ENCODE measurements around the gene ADAMTS13. TPM values are rescaled to one million over a fixed set of nuclear protein-coding genes. Genes with fewer than 3 reads are reported as not detected.

ADAMTS13 gene
- total RNA-seq, 4 donors from 2014 or later: 1.1 to 2.7 (median 1.8) TPM

GRCh38 chr9:133383438-133383837 lies 38.7 kb upstream of the ADAMTS13 start:
- no peak overlapping the region for H3K4me3 ChIP-seq (ENCODE audit: low read depth, poor library complexity, severe bottlenecking)
- intact Hi-C loops (cut with DNase I; ENCODE audit: low total_unique reads): no loop called here
- TF ChIP-seq, protein P1, sequence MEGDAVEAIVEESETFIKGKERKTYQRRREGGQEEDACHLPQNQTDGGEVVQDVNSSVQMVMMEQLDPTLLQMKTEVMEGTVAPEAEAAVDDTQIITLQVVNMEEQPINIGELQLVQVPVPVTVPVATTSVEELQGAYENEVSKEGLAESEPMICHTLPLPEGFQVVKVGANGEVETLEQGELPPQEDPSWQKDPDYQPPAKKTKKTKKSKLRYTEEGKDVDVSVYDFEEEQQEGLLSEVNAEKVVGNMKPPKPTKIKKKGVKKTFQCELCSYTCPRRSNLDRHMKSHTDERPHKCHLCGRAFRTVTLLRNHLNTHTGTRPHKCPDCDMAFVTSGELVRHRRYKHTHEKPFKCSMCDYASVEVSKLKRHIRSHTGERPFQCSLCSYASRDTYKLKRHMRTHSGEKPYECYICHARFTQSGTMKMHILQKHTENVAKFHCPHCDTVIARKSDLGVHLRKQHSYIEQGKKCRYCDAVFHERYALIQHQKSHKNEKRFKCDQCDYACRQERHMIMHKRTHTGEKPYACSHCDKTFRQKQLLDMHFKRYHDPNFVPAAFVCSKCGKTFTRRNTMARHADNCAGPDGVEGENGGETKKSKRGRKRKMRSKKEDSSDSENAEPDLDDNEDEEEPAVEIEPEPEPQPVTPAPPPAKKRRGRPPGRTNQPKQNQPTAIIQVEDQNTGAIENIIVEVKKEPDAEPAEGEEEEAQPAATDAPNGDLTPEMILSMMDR (IDR thresholded peaks at IDR 0.05): peak in 1 of 3 donors; percentile 33
- no peak for TF ChIP-seq POLR2A (IDR thresholded peaks at IDR 0.05)
- no peak for DNase-seq (ENCODE audit: low spot score in 2 of 2)
- WGBS, 2 donors: 91 to 95% methylated on average over 3 of the region's 3 CpGs

GRCh38 chr9:133384736-133385321 lies 37.3 kb upstream of the ADAMTS13 start:
- H3K4me3 ChIP-seq (ENCODE audit: low read depth, poor library complexity, severe bottlenecking): no peak overlapping the region
- no peak for TF ChIP-seq POLR2A (IDR thresholded peaks at IDR 0.05)
- TF ChIP-seq, protein P1 (IDR thresholded peaks at IDR 0.05): no peak
- intact Hi-C loops (cut with DNase I; ENCODE audit: low total_unique reads): no loop called here
- WGBS, 2 donors: 90 to 92% methylated on average over 17 of the region's 17 CpGs
- DNase-seq (ENCODE audit: low spot score in 2 of 2): no peak

DNA sequence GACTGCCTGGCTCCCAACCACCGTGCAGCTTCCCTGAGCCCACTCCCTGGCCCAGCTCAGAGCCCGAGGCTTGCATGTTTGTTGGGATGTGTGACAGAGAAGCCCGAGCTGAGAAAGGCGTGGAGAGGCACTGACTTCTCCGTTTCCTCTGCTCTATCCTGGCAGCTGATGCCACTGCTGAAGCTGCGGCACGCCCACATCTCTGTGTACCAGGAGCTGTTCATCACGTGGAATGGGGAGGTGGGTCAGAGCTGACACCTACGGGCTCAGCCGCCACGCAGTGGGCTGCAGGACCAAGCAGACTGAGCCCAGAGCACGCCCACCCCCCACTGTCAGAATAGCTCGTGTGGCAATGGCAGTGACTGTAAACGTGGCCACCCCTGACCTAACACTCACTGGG lies 36.7 kb upstream of the ADAMTS13 start:
- no peak for DNase-seq (ENCODE audit: low spot score in 2 of 2)
- no peak overlapping the region for H3K4me3 ChIP-seq (ENCODE audit: low read depth, poor library complexity, severe bottlenecking)
- 76 to 78% methylated on average over 7 to 14 of the region's 14 CpGs for WGBS, 2 donors
- TF ChIP-seq, protein P1 (IDR thresholded peaks at IDR 0.05): no peak
- intact Hi-C loops (cut with DNase I; ENCODE audit: low total_unique reads): no loop called here

DNA sequence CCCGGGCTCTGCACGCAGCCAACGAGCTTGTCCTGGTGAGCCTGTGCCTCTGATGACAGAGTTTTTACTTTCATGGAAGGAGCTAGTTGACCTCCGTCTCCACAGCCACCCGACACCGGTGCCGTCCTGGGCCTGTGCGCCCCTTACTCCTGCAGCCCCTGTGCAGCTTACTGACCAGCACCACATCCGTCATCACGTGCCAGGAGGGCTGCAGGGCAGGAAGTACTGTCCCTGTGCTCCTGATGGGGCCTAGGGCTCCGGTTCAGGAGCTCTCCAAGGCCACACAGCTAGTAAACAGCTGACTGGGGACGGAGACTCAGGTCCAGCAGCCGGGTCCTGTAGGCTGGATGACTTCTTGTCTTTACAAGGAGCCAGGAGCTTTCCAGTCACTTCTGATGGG lies 35.8 kb upstream of the ADAMTS13 start:
- intact Hi-C loops (cut with DNase I; ENCODE audit: low total_unique reads): no loop called here

GRCh38 chr9:133387680-133388079 lies 34.5 kb upstream of the ADAMTS13 start:
- DNase-seq (ENCODE audit: low spot score in 2 of 2): no peak
- TF ChIP-seq POLR2A (IDR thresholded peaks at IDR 0.05): no peak
- TF ChIP-seq, protein P1 (IDR thresholded peaks at IDR 0.05): no peak
- 55 to 64% methylated on average over 9 of the region's 9 CpGs for WGBS, 2 donors
- intact Hi-C loops (cut with DNase I; ENCODE audit: low total_unique reads): no loop called here
- H3K4me3 ChIP-seq (ENCODE audit: low read depth, poor library complexity, severe bottlenecking): no peak overlapping the region

More for the DNA sequence above, 35.8 kb upstream of the ADAMTS13 start:
- TF ChIP-seq, protein P1 (IDR thresholded peaks at IDR 0.05): no peak
- no peak for TF ChIP-seq POLR2A (IDR thresholded peaks at IDR 0.05)
- WGBS, 2 donors: 86 to 96% methylated on average over 10 to 13 of the region's 13 CpGs
- no peak for DNase-seq (ENCODE audit: low spot score in 2 of 2)
- H3K4me3 ChIP-seq (ENCODE audit: low read depth, poor library complexity, severe bottlenecking): no peak overlapping the region

- TF ChIP-seq POLR2A (IDR thresholded peaks at IDR 0.05): no peak
- intact Hi-C loops (cut with DNase I; ENCODE audit: low total_unique reads): no loop called here
- H3K4me3 ChIP-seq (ENCODE audit: low read depth, poor library complexity, severe bottlenecking): no peak overlapping the region
- DNase-seq (ENCODE audit: low spot score in 2 of 2): no peak
- WGBS, 2 donors: 91 to 98% methylated on average over 12 of the region's 12 CpGs
These were observed 33.1 kb upstream of the ADAMTS13 start for GRCh38 chr9:133389025-133389557.
